BE2C (cell line): ENCODE measurements around the gene TSC22D3.

Source experiments
- DNase-seq: peaks from one replicate; pipeline ENCODE4 v3.0.0-alpha.2; 2020
- H3K27me3 ChIP-seq: fragments of 250-450 bp; sonication (Bioruptor Pico); 2 replicates; pipeline ENCODE4 v1.5.1; 2020; ENCODE audit warnings: mild to moderate bottlenecking
- H3K36me3 ChIP-seq: fragments of 250-450 bp; sonication (Bioruptor Pico); 2 replicates; pipeline ENCODE4 v1.5.1; 2020; ENCODE audit warnings: mild to moderate bottlenecking
- H3K4me1 ChIP-seq: fragments of 250-450 bp; sonication (Bioruptor Pico); 2 replicates; pipeline ENCODE4 v1.5.1; 2020
- H3K4me3 ChIP-seq: 2 replicates; pipeline ENCODE4 v1.5.1; 2011; ENCODE audit warnings: low read depth, low read length
- H3K9me3 ChIP-seq: fragments of 250-450 bp; sonication (Bioruptor Pico); 2 replicates; pipeline ENCODE4 v1.5.1; 2020
- CTCF ChIP-seq: IDR thresholded peaks from 2 replicates; pipeline ENCODE4 v1.5.1; 2012; ENCODE audit warnings: mild to moderate bottlenecking, low read depth, low read length

Gene TSC22D3

DNA sequence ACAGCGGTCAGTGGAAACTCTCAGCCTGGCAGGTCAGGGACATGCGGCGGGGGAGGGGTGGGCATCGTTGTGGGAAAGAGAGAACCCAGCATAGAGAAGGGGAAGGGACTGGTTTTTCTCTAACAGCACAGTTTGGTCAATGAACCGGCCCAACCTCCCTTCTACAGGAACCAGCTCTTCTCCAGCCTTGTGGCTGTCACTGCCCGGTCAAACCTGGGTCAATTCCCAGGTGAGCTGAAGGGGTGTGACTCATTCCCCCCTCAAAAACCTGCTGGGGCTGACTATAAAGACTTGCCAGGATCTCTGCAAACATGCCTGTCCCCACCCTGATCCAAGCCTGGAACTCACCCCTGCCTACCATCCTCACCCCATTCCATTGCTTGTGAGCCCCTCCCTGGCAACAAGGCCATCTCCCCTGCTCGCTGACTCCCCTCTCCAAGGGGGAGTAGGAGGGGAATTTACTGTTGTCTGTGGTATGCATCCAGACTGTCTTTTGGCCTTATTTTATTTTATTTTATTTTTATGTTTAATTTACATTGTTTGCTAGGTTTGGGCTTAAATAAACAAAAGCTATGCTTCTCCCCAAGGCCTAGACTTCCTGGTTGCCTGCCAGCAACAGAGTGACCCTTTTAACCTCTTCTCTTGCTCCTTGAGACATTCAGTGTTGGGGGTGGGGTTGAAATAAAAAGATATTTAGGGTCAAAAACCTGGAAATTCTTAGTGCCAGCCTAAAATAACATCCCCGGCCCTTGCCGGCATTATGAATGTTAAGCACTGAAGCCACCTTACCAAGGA lies 49.6 kb downstream of the TSC22D3 start:
- Histone ChIP-seq H3K9me3 (no peaks in the 10 kb centered on the region), H3K27me3 (no peaks in the 10 kb centered on the region), H3K36me3 (no peaks in the 10 kb centered on the region), H3K4me1 (0 out of 2 replicates have a peak, but pooled peaks cover 3% of the 10 kb centered on the region), H3K4me3 (no peak overlapping the region)
- DNase-seq: no peak
- no peak for TF ChIP-seq CTCF

DNA sequence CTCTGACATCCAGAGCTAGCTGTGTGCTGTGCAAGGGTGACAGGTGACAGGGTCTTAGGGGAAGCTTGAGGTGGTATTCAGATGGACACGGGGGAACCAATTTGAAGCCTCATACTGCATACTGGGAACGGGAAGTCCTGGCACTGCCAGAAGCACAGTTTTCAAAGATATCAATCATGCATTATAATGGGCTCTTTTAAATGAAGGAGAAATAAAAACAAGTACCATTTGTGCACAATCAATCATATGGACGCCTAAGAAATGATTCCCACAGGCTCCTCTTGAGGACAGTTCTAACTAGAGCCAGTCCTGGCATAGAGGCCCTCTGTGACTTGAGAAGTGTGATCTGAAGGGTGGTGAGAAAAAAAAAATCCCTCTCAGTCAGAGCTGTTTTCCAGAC lies 50.9 kb downstream of the TSC22D3 start:
- Histone ChIP-seq H3K36me3 (no peaks in the 10 kb centered on the region), H3K9me3 (no peaks in the 10 kb centered on the region), H3K27me3 (no peaks in the 10 kb centered on the region), H3K4me3 (no peak overlapping the region), H3K4me1 (no peaks in the 10 kb centered on the region)
- no peak for DNase-seq
- no peak for TF ChIP-seq CTCF

- Histone ChIP-seq H3K4me1 (no peaks in the 10 kb centered on the region), H3K27me3 (no peaks in the 10 kb centered on the region), H3K36me3 (no peaks in the 10 kb centered on the region), H3K9me3 (no peaks in the 10 kb centered on the region), H3K4me3 (no peak overlapping the region)
- no peak for DNase-seq
- no peak for TF ChIP-seq CTCF
Measured at GRCh38 chrX:107723511-107723910, 52.1 kb downstream of the TSC22D3 start.

- peaks cover 5% of the 10 kb centered on the region for H3K4me1 ChIP-seq
- H3K36me3 ChIP-seq: no peaks in the 10 kb centered on the region
- no peaks in the 10 kb centered on the region for H3K27me3 ChIP-seq
- no peak for TF ChIP-seq CTCF
- no peak overlapping the region for H3K4me3 ChIP-seq
- no peaks in the 10 kb centered on the region for H3K9me3 ChIP-seq
- no peak for DNase-seq
Measured at GRCh38 chrX:107721966-107722707, 53.5 kb downstream of the TSC22D3 start.

DNA sequence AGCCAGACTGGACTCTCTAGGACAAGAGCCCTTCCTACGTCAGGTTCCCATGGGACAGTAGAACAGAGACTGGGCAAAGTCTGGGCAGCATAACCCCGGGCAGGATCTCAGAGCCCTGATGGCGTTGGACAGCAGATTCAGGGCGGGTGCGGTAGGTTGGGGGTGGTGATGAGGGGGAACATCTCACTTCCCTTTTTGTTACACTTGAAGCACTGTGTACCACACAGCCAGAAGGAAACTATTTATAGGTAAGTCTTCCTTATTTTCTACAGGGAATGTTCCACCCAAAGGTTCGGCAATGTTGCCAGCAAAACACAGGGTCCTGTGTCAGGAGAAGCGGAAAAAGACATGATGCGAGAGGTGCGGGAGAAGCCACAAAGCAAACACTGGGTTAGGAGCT lies 54.3 kb downstream of the TSC22D3 start:
- DNase-seq: no peak
- H3K27me3 ChIP-seq: no peaks in the 10 kb centered on the region
- H3K4me1 ChIP-seq: peaks cover 5% of the 10 kb centered on the region
- H3K36me3 ChIP-seq: no peaks in the 10 kb centered on the region
- H3K9me3 ChIP-seq: no peaks in the 10 kb centered on the region
- no peak for TF ChIP-seq CTCF
- H3K4me3 ChIP-seq: no peak overlapping the region

- Histone ChIP-seq H3K27me3 (no peaks in the 10 kb centered on the region), H3K4me1 (peaks cover 5% of the 10 kb centered on the region), H3K36me3 (peaks cover 4% of the 10 kb centered on the region), H3K4me3 (no peak overlapping the region), H3K9me3 (no peaks in the 10 kb centered on the region)
- TF ChIP-seq CTCF: peak; percentile 65
- DNase-seq: peak; percentile 65
Measured at GRCh38 chrX:107718156-107718621, 57.4 kb downstream of the TSC22D3 start.
